Measurements from ENCODE around the gene DIAPH2.

DNA sequence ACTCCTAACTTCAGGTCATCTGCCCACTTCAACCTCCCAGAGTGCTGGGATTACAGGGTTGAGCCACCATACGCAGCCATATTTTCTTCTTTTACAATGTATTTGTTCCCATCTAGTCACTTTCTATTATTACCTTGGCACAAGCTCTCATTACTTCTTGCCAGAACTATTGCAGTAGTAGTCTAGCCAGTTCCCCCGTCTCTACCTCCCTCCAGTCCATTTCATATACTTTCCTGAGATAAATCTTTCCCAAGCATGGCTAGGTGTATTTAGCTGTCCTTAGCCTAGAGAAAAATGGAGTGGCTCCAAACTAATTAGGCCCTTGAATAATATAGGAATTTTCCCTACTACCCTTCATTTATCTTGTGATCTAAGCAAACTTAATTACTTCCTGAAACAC, 611.3 kb downstream of the DIAPH2 start:
- TF ChIP-seq, protein P1, sequence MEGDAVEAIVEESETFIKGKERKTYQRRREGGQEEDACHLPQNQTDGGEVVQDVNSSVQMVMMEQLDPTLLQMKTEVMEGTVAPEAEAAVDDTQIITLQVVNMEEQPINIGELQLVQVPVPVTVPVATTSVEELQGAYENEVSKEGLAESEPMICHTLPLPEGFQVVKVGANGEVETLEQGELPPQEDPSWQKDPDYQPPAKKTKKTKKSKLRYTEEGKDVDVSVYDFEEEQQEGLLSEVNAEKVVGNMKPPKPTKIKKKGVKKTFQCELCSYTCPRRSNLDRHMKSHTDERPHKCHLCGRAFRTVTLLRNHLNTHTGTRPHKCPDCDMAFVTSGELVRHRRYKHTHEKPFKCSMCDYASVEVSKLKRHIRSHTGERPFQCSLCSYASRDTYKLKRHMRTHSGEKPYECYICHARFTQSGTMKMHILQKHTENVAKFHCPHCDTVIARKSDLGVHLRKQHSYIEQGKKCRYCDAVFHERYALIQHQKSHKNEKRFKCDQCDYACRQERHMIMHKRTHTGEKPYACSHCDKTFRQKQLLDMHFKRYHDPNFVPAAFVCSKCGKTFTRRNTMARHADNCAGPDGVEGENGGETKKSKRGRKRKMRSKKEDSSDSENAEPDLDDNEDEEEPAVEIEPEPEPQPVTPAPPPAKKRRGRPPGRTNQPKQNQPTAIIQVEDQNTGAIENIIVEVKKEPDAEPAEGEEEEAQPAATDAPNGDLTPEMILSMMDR (IDR thresholded peaks at IDR 0.05) = no peak
- no peak for TF ChIP-seq POLR2A (IDR thresholded peaks at IDR 0.05)

Data from body of pancreas (tissue), 4 donors.